HG02884 (cell line): ENCODE data around the gene OR10R2.
"Not testable (repeated sequence)": the region's sequence is repeated elsewhere in the genome, so short reads cannot be mapped to it uniquely, and the experiment has no call there.

Experiments
- ATAC-seq: cut with Tn5 transposase; IDR thresholded peaks from one replicate; pipeline ENCODE4 v1.9.1; 2021; ENCODE audit warnings: mild to moderate bottlenecking, moderate library complexity; ENCODE audit not compliant: unreplicated experiment

OR10R2 gene, protein sequence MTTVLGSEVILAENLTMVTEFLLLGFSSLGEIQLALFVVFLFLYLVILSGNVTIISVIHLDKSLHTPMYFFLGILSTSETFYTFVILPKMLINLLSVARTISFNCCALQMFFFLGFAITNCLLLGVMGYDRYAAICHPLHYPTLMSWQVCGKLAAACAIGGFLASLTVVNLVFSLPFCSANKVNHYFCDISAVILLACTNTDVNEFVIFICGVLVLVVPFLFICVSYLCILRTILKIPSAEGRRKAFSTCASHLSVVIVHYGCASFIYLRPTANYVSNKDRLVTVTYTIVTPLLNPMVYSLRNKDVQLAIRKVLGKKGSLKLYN

DNA sequence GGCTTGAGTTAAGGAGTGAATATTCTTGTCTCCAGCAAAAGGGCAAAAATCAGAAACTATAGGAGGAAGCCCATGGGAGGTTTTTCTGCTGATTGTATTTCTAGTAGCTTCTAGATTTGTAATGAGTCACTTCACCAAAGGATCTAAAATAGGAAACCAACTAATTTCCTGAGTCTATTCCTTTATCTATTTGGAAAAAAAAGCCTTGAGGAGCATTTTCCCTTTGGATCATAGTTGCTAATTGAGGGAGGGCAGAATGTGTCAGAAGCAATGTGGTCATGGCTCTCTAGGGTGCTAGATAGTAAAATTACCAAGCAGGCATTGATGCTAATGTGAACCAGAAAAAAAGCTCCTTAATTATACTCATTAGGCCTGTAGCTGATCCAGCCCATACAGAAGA, at the start of gene OR10R2:
OR10R2 (plus strand) TSS at position 301 of the 400 bp plus-strand sequence. CDS start 106 bp downstream, outside the sequence.
- no peak for ATAC-seq

DNA sequence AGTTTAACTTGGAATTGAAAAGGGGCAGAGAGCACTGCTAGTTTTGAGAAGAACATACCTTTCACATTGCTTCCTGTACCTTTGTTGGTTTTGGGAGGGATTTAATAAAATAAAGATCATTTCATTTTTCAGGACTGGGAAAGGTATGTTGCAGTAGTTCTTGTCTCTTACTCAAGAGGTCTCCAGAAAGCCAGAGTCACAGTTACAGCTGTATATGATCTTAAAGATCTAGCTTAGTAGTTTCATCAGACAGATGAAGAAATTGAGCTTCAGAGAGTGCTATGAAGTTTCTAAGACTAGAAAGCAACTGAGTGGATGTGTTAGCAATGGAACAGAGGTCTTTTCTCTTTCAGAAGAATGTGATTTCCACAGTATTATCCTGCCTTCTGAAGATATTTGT, 47.0 kb upstream of the OR10R2 start:
- no peak for ATAC-seq

DNA sequence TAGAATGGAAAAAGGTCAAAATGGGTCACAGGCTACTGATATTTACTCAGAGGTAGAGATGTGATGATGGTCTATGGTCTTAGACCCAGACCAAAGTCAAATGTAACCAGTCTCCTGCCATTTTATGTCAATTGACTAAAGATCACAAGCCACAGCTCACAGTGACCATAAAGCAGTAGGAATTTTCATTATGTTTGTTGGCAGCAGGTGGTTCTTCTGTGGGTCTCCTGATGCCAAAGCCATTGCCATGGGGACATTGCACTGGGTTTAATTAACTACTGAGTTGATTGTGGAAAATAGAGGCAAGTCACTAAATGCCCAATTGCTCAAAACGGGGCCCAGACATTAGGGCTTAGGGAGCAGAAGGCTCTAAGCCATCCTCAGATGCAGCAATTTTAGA, 45.9 kb upstream of the OR10R2 start, which contains the start of gene OR10K2:
OR10K2 (minus strand) TSS at position 101 of the 400 bp plus-strand sequence. CDS start 5,371 bp downstream, outside the sequence.
- ATAC-seq = no peak

DNA sequence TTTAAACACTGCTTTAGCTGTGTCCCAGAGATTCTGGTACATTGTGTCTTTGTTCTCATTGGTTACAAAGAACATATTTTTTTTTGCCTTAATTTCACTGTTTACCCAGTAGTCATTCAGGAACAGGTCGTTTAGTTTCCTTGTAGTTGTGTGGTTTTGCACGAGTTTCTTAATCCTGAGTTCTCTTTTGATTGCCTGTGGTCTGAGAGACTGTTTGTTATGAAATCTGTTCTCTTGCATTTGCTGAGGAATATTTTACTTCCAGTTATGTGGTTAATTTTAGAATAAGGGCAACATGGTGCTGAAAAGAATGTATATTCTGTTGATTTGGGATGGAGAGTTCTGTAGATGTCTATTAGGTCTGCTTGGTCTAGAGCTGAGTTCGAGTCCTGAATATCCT, 41.9 kb upstream of the OR10R2 start:
- ATAC-seq = not testable (repeated sequence)

DNA sequence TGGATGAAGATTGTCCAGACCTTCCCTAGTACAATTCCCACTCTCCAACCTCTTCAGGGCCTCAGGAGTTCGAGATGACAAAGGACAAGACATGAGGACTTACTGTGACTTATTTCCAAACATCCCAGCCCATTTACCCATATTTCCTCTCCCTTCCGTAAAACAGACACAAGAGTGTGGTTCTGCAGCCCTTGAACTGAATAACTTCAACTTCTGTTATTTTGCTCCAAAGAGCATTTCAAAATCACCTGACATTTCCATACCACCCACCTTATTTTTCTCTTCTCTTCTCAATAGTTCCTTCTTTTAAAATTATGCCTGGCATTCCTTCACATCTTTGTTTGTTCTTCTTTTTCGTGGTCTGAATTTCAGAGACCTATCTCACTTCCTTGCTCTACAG, 37.3 kb upstream of the OR10R2 start:
- ATAC-seq = no peak

DNA sequence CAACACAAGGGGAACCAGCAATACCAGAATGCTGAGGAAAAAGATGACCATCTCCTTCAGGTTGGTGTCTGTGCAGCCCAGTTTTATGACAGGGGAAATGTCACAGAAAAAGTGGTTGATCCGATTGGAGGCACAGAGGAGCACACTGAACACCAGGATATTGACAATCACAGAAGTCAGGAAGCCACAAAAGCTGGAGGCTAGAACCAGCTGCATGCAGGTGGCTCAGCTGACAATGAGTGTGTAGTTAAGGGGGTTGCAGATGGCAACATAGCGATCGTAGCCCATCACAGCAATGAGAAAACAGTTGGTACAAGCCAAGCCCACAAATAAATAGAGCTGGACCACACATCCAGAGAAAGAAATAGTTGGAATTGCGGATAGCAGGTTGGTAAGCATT, 26.6 kb upstream of the OR10R2 start:
- ATAC-seq = no peak

DNA sequence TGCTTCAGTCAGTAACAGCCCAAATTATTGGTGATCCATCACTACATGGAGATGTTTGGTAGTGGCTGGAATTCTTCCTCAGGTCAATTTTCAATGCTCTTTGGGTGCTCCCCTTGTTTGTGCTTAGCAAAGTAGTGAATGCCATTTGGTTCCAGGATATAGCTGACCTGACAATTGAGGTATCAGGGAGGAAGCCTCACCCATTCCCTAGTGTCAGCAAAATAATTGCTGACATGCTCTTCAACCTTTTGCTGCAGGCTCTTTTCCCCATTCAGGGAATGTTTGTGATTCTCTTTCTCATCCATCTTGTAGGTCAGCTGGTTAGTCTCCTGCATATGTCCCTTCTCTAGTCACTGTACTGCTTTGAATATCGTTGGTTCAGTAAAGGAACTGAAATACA, 17.5 kb upstream of the OR10R2 start:
- no peak for ATAC-seq

DNA sequence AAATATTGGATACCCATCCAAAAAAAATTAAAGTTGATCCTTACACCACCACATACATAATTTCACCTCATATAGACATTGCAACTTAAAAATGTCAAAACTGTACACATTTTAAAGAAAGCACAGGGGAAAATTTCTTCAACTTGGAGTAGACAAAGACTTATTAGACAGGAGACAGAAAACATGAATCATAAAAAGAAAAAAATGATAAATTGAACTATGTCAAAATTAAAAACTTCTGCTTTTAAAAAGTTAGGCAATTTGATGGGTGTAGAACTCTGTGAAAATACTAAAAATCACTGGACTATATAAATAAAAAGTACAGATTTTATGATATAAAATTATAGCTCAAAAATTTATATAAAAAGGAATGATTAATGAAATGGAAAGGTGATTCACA, 14.8 kb upstream of the OR10R2 start:
- no peak for ATAC-seq

DNA sequence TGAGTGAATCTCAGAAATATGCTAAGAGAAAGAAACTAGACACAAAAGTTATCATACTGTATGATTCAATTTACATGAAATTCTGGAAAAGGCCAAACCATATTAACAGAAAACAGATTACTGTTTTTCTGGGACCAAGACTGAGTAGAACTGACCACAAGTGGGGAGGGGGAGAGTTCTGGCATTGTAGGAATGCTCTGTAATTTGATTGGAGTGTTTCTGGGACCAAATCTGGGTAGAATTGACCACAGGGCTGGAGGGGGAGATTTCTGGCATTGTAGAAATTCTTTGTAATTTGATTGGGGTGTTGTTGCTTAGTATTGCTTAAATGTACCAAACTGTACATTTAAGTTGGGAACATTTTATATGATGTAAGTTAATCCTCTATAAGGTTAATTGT, 13.8 kb upstream of the OR10R2 start:
- no peak for ATAC-seq

DNA sequence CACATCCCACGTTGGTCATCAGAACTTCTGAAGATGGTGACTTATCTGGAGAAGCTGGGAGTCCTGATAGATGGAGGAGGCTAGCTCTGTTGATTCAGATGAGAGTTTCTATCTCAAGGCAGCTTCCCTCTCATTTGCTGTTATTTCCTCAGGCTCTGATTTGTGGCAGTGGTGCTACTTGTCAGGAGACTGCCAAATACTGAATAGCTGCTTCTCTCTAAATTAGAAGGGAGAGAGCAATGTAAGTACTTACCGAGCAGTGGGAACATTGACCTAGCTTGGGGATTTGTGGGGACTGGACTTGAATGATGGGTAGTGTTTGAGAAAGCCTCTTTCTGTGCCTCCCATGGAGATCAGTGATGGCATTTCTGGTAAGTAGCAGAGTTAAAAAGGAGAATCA, 10.5 kb upstream of the OR10R2 start, which contains the start of gene OR10K1:
OR10K1 (plus strand) TSS at position 301 of the 400 bp plus-strand sequence. CDS start 3,728 bp downstream, outside the sequence.
- ATAC-seq = no peak

DNA sequence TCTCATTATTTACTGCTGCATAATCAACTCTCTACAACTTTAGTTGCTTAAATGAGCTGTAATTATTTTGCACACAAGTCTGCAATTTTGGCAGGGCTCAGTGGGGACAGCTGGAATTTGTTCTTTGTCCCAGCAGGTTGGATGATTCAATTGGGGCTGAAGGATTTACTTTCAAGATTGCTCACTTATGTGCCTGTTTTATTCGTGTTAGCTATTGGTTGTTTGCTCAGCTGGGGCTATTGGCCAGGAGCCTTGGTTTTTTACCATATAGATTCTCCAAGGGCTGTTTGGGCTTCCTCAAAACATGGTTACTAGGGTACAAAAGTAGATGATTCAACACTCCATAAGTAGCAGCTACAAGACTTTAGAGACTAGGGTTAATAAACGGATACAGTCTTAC, 13.4 kb downstream of the OR10R2 start:
- ATAC-seq = no peak

DNA sequence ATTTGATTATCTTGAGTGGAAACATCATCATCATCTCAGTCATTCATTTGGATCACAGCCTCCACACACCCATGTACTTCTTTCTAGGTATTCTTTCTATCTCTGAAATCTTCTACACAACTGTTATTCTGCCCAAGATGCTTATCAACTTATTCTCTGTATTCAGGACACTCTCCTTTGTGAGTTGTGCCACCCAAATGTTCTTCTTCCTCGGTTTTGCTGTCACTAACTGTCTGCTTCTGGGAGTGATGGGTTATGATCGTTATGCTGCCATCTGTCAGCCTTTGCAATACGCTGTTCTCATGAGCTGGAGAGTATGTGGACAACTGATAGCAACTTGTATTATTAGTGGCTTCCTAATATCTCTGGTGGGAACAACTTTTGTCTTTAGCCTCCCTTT, 19.3 kb downstream of the OR10R2 start:
- no peak for ATAC-seq

DNA sequence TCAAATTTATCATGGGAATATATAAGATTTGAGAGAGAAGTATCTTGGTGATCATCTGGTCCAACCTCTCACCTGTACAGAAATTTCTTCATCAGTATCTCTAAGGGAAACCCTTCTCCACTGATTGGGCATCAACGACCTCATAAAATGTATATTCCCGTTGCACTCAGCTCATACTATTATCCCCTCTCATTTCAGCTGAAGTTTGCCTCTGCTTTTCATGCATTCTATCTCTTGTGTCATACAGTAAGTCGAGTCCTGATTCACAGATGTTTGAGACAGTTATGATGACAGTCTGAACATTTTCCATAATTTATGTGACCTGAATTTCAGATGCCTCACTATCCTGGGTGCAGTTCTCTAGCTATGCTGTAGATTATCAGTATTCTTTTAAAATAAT, 21.0 kb downstream of the OR10R2 start:
- no peak for ATAC-seq

DNA sequence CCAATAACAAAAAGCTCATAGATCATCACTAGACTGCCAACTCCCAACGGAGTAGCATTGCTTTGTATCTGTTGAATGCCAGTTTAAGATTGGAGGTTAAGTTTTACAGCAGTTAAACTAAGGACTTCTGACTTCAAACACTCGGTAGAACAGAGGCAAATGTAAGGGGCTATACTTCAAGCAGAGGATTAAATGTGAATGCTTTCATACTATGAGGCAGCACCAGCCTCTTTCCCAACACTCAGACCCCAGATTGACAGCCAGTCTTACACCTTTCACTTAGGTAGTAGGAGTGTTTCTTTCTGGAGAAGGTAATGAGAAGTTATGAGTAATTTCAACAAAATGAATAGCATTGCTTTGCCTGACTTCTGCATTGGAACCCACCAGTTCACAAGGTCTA, 22.8 kb downstream of the OR10R2 start:
- no peak for ATAC-seq

DNA sequence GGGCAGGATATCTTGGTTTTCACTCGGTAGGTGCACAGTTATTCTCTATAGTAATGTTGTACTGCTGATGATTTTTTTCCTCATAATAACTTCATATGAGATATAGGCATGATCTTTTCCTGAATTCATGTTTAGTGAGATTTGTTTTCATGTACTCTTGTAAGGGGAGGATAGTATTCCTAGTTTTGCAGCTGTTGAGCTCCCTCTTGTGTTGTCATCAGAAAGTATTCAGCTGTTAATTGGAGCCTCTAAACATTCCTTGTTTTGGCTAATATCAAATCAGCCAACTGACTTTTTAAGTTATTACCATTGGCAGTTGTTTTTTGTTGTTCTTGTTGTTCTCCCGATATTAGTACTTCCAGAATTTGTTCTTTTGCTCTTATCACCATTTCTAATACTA, 24.4 kb downstream of the OR10R2 start:
- ATAC-seq = no peak

DNA sequence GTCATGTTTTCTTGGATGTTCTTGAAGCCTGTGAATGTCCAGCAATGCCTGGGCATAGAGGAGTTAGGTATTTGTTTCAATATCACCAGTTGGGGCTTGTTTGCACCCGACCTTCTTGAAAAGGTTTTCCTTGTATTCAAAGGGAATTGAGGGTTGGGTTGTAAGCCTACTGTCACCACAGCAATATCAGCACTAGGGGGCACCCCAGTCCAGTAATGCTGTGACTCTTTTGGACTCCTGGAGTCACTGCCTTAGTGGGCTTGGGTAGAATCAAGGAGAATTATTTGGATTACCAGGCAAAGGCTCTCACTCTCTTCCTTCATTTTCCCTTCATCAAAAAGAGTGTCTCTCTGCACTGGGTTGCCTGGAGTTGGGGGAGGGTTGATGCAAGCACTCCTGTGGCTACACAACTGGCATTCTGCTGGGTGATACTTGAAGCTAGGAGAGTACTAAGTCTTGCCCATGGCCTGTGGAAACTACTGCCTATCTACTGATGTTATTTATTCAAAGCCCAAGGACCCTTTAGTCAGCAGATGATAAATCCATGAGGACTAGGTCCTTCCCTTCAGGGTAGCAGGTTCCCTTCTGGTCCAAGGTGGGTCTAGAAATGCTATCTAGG, 34.5 kb downstream of the OR10R2 start:
- ATAC-seq = no peak

DNA sequence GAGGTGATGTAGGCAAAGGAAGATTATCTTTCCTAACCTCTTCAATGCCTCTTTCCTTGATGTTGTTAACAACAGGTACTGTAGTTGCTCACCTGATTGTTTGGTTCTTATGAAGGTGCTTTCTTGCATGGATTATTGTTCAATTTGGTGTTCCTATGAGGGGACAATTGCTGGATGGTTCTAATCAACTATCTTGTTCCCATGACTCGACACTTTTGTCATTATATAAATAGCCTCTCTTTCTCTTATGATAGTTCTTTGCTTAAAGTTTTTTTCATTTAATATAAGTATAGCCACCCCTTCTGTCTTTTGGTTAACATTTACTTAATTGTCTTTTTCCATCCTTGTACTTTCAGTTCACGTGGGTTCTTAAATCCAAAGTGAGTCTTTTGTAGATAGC, 35.5 kb downstream of the OR10R2 start:
- no peak for ATAC-seq

DNA sequence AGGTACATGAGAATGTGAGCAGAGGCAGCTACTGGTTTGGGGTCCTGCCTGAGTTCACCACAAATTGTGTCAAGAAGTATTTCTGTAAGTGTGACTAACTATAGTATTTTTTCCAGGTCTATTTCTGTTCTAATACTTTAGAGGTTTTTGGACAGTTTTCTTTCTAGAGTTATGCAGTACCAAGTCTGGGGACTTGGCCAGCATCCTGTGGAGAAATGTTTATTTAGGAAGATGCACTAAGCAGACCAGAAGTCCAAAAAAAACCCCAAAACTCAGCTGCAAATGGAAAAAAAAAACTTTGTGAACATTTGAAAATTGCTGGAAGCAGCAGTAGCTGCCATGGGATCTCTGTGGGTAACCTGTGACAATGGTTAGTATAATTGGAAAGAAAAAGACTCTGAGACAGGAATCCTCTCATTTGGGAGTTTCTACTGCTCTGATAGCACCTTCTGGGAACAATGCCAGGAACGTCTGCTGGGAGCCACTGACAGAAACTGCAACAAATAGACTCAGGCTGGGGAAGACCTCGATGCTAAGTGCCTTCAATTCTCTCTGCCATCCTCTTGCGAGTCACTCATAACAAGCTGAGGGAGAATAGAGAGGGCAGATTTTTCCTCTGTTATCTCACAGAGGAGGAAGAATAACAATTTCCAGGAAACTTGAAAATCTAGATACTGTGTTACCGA, 37.6 kb downstream of the OR10R2 start:
- ATAC-seq = no peak

DNA sequence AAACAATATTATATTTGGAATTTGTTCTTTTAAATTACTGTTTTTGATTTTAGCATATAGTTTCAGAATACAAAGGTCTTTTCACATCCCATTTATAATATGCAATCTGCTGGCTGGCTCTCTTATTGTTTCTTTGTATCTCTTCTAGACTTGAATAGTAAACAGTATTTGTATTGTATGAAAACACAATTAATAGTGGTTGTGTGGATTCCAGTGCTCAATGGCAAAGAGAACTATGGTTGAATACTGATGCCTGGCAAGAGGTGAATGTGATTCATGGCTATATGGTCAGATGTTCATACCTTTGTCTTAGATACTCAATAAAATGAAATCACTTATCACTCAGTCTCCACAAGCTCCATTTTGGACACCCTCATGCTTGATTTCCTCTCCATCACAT, 44.9 kb downstream of the OR10R2 start:
- ATAC-seq = no peak

DNA sequence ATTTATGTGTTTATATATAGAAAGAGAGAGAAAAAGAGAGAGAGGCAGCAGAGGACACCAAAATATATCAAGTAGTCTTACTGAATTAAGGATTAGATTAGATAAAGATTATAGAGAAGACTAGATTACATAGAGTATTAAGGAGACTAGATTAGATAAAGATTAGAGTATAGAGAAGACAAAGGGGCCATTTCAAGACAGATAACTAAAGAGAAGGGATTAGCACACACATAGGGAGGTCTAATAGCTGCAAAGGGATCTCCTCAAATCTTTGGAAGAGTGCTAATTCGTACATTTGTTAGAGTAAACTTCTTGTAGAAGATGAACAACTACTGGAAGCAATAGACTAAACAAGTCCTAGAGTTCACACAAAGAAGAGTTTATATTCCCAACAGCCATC, 48.0 kb downstream of the OR10R2 start:
- ATAC-seq = no peak

DNA sequence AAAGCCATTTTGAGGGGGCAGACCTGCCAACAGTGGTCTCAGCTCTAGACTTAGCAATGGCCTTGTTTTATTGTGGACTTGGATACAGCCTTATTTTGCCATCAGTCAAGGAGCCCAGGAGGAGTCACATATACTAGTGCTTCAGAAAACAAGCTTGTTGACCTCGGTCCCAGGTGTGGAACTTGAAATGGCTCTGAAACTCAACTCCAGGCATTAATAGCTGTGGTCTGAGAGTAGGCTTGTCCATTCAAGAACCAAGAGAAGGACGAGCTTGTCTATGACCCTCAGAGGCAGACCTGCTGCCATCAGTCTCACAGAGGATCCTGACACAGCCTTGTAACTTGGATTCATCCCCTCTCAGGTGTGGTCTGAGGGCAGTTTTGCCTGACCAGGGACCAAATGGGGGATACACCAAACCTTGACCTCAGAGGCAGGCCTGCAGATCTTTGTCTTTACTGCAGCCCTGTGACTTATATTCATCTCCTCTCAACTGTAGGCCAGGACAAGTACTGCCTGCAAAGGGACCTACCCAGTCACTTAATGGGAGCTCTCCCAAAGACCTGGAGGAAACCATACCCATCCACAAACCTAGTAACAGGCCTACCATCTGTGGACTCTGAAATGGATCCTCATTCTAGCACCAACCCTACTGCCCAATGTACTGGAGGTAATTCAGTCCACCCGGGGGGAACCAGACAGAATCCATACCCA, 49.1 kb downstream of the OR10R2 start:
- ATAC-seq = no peak
